GM19452 (cell line): ENCODE measurements around the gene ZNF722.
"Not testable (repeated sequence)": the region's sequence is repeated elsewhere in the genome, so short reads cannot be mapped to it uniquely, and the experiment has no call there.

Experiments used
- ATAC-seq: cut with Tn5 transposase; IDR thresholded peaks from one replicate; pipeline ENCODE4 v1.9.1; 2021; ENCODE audit not compliant: unreplicated experiment

The ZNF722 gene

DNA sequence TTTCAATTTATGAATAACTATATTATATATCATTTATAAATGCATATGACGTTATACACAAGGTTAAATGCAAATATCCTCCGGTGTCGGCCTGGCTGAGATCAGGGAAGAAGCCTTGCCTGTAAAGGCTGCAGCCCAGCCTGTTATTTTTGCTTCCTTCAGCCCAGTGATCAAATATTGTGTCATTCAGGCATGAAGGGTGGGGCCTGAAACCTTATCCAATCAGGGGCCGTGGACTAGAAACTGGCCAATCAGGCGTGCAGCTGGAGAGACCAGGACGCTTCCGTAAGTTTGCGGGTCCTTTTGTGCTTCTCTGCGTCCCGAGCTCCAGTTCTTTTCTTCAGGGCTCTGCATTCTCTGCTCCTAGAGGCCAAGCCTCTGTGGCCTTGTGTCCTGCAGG, at the start of gene ZNF722:
ZNF722 (plus strand) TSS at position 301 of the 400 bp plus-strand sequence. CDS start 113 bp downstream, outside the sequence.
- ATAC-seq = no peak

DNA sequence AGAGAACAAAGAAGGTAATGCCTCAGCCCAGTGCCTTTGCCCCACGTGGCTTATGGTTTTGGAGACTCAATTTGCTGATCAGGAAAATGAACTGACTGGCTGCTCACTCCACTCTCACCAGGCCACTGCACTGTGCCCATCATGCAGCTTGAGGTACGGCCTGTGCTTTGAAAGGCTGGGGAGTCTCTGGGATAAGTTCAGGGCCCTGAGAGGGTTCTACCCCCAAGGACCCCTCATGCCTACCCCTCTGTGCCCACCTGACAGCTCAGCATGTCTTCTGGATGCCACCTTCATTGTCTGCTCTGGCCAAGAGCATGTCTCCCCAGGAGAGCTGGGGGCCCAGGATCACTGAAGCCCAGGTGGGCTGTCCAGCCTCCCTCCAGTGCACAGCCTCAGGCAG, 45.5 kb upstream of the ZNF722 start:
- ATAC-seq = no peak

DNA sequence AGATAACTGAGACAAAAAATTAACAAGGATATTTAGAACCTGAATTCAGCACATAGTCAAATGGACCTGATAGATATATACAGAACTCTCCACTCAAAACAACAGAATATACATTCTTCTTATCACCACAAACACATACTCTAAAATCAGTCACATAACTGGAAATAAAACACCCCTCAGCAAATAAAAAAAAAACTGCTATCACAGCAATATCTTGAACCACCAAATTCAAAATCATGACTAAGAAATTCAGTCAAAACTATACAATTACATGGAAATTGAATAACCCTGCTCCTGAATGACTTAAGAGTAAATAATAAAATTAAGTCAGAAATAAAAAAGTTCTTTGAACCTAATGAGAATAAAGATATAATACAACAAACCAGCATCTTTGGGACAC, 30.0 kb upstream of the ZNF722 start:
- no peak for ATAC-seq

GRCh38 chr7:64015496-64015895, 16.8 kb downstream of the ZNF722 start:
- not testable (repeated sequence) for ATAC-seq

- ATAC-seq = no peak
Measured at GRCh38 chr7:64035388-64035787, 36.7 kb downstream of the ZNF722 start.

- ATAC-seq = no peak
Measured at GRCh38 chr7:64037095-64037494, 38.4 kb downstream of the ZNF722 start.

DNA sequence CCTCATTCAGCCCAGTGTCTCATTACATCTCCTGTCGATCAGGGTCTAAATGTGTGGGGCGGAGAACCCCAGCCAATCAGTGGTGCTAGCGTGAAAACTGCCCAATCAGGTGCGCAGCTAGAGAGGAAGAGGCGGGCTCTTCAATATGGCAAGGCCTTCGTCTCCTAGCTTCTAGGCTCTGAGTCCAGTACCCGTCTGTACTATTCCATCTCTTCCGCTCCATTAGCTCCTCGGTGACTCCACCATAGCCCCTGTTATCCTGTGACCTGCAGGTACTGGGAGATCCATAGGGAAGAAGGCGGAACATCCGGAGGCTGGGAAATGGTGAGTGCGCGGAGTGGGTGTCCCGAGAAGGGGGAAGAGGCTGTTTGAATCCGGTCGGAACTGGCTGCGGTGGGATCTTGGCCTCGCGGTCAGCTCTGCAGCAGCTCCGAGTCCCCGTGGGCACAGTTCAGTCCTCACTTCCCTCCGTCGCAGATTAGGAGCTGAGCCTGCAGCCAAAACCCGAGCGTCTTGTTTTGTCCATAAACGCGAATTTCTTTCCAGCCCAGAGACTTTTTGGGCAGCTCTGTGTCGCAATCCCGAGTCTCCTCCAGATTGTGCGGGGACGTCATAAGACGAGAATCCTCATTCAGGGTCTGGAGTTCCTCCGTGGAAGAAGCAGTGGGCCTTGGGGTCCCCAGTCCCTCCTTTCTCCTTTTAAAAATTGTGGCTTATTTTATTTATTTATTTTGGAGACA, 46.8 kb downstream of the ZNF722 start, which contains the start of gene ZNF727:
ZNF727 (plus strand) TSS at position 134 of the 740 bp plus-strand sequence; CDS start at position 322, 188 bp downstream.
- no peak for ATAC-seq

DNA sequence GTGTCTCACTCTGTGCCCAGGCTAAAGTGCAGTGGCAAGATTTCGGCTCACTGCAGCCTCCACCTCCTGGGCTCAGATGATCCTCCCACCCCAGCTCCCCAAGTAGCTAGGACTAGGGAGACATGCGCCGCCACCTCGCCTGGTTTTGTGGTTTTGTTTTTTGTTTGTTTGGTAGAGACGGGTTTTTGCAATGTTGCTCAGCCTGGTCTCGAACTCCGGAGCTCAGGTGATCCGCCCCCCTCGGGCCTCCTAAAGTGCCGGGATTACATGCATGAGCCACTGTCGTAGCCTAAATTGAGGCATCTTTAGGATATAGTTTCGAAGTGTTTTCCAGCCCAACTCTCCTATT, 47.4 kb downstream of the ZNF722 start:
- no peak for ATAC-seq
